Measurements from ENCODE around the gene TEX26. TPM values are rescaled to one million over a fixed set of nuclear protein-coding genes. Genes with fewer than 3 reads are reported as not detected.

TEX26 gene
- total RNA-seq, 1 donor from 2014 or later, result not detected

DNA sequence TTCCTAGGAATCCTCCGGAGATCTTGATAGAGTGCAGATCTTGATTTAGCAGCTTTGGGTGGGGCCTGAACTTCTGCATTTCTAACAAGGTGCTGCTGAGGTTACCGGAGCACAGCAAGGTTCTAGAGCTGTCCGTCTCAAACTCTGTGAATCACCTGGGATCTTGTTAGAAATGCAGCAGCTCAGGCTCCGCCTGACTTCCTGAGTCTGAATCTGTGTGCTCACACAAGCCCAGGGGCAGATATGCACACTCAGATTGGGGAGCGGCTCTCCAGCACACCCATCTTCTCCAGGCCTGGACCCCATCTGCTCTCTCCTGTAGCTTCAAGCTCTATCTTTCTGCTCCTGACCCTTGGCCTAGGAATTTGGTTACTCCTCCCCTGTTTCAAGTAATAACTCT lies 3.5 kb upstream of the TEX26 start:
- H3K27ac ChIP-seq, result no peak overlapping the region
- TF ChIP-seq CTCF (IDR thresholded peaks at IDR 0.05), result no peak
- intact Hi-C loops (cut with DNase I), result no loop called here
- no peaks in the 10 kb centered on the region for H3K27me3 ChIP-seq
- no peak overlapping the region for H3K4me3 ChIP-seq
- peaks cover 0 to 4% of the 10 kb centered on the region in 2 donors for H3K4me1 ChIP-seq
- DNase-seq (ENCODE audit: low spot score in 2 of 2), result no peak
- peaks cover 8 to 25% of the 10 kb centered on the region in 2 donors for H3K36me3 ChIP-seq
- H3K9me3 ChIP-seq, result no peaks in the 10 kb centered on the region

DNA sequence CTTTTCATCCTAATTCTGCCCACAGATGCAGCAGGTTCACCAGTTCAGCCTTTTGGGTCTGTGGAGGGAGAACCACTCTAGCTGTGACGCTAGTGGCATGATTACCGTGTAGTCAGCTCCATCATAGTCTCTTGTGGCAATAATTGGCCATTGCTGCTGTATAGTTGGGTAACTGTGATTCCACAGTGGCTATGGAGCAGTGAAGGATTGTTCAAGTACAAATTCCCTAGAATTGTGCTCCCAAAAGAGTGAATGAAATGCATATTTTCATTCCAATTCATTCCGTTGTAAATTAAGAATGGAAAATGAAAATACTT lies 856 bp downstream of the TEX26 start:
- intact Hi-C loops (cut with DNase I), result no loop called here
- no peak for TF ChIP-seq CTCF (IDR thresholded peaks at IDR 0.05)
- no peak overlapping the region for H3K27ac ChIP-seq
- DNase-seq (ENCODE audit: low spot score in 2 of 2), result no peak
- no peaks in the 10 kb centered on the region for H3K36me3 ChIP-seq
- H3K27me3 ChIP-seq, result no peaks in the 10 kb centered on the region
- H3K4me1 ChIP-seq, result peaks cover 0 to 4% of the 10 kb centered on the region in 2 donors
- no peaks in the 10 kb centered on the region for H3K9me3 ChIP-seq
- no peak overlapping the region for H3K4me3 ChIP-seq

- no peak for DNase-seq (ENCODE audit: low spot score in 2 of 2)
- Histone ChIP-seq H3K9me3 (no peaks in the 10 kb centered on the region), H3K27ac (no peak overlapping the region), H3K36me3 (no peaks in the 10 kb centered on the region), H3K27me3 (no peaks in the 10 kb centered on the region), H3K4me1 (peaks cover 0 to 4% of the 10 kb centered on the region in 2 donors), H3K4me3 (no peak overlapping the region)
- intact Hi-C loops (cut with DNase I), result no loop called here
- no peak for TF ChIP-seq CTCF (IDR thresholded peaks at IDR 0.05)
These were observed 1.9 kb downstream of the TEX26 start for GRCh38 chr13:30934381-30934780.

GRCh38 chr13:30934803-30935202 lies 2.3 kb downstream of the TEX26 start:
- DNase-seq (ENCODE audit: low spot score in 2 of 2), result no peak
- TF ChIP-seq CTCF (IDR thresholded peaks at IDR 0.05), result no peak
- Histone ChIP-seq H3K9me3 (no peaks in the 10 kb centered on the region), H3K36me3 (no peaks in the 10 kb centered on the region), H3K4me3 (no peak overlapping the region), H3K27me3 (no peaks in the 10 kb centered on the region), H3K4me1 (peaks cover 0 to 4% of the 10 kb centered on the region in 2 donors), H3K27ac (no peak overlapping the region)
- intact Hi-C loops (cut with DNase I), result no loop called here

DNA sequence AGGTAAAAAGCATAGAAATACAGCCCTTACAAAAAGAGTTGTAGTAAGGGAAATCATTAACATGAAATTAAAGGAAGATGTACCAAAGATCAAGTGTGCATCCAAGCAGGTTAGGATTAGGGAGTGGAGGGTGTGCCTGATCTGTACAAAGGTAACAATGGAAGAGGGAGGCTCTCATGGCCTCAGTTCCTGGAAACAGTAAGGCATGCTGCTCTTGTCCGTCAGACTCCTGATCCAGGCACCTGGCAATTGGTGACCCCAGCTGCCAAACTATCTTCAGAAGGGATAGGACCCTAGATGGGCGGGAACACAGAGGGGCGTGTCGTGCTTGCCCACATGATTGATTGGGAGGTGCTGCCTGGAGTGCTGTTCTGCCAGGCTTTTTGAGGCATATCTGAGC lies 4.5 kb downstream of the TEX26 start:
- no peaks in the 10 kb centered on the region for H3K27me3 ChIP-seq
- intact Hi-C loops (cut with DNase I), result no loop called here
- no peaks in the 10 kb centered on the region for H3K36me3 ChIP-seq
- no peak for TF ChIP-seq CTCF (IDR thresholded peaks at IDR 0.05)
- no peak overlapping the region for H3K27ac ChIP-seq
- no peaks in the 10 kb centered on the region for H3K9me3 ChIP-seq
- H3K4me3 ChIP-seq, result no peak overlapping the region
- peaks cover 0 to 4% of the 10 kb centered on the region in 2 donors for H3K4me1 ChIP-seq
- no peak for DNase-seq (ENCODE audit: low spot score in 2 of 2)

DNA sequence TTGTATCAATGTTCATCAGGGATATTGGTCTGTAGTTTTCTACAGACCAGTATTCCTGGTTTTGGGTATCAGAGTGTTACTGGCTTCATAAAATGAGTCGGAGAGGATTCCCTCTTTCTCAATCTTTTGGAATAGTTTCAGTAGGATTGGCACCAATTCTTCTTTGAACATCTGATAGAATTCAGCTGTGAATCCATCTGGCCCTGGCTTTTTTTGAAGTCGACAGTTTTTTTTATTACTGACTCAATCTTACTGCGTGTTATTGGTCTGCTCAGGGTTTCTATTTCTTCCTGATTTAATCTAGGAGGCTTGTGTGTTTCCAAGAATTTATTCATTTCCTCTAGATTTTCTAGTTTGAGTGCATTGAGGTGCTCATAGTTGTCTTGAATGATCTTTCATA lies 11.4 kb downstream of the TEX26 start:
- no peak for TF ChIP-seq CTCF (IDR thresholded peaks at IDR 0.05)
- Histone ChIP-seq H3K4me1 (no peaks in the 10 kb centered on the region), H3K27ac (no peak overlapping the region), H3K4me3 (no peak overlapping the region), H3K36me3 (no peaks in the 10 kb centered on the region), H3K27me3 (no peaks in the 10 kb centered on the region), H3K9me3 (no peaks in the 10 kb centered on the region)
- DNase-seq (ENCODE audit: low spot score in 2 of 2), result no peak
- intact Hi-C loops (cut with DNase I), result no loop called here
